Superior temporal gyrus (tissue), 1 donor: Measurements from ENCODE around the gene KCNA10.

Experiments
- DNase-seq: peaks from one replicate; pipeline ENCODE4 v3.0.0-alpha.2; 2016; ENCODE audit errors: extremely low spot score

Gene KCNA10

DNA sequence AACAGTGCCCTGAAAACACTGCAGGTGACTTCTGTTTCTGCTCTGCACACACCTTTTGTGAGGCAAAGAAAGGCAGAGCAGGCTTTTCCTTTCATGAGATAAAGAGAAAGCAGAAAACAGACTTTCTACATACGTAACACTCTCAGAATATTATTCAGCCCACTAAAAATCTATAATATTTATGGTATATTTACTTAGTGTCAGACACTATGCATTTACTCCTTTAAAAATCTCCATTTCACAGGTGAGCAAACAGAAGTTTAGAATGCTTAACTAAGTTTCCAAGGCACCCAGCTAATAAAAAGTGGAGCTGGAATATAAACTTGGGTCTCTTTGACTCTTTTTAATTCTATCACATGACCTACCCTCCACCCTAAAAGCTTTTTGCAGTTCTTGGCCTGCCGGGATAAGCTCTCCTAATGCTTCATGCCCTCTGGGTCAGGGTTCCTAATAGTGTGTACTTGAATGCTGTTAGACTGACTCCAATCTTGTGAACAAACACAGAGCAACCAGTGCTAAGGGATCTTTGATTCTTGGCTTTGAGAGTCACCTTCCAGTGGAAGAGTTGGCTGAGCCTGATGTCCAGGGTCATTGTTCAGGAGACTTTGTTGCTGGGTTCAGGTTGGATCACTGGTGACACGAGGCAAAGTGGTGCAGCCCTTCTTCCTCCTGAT is 40.9 kb downstream of the KCNA10 start:
- no peak for DNase-seq

DNA sequence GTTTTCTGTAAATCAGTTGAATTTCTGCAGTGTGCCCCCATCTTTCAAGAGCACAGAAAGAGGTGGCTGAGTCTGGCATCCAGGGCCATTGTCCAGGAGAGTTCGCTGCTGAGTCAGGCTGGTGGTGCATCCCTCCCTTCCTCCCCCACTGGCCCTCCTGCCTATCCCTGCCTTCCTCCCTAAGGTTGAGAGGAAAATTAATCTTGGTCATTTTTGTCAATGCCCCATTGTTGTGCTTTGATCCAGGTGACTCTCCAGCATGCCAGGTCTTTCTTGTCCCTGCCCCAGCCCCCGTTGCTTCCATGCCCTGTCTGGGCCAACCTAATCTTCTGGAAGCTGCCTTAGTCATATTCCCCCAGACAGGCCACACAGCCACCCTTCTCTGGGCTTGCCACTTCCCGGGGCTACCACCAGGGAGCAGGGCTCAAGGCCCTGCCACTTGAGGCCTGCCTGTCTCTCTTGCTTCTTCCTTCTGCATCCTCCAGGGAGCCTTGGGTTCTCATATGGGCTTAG is 41.5 kb downstream of the KCNA10 start:
- no peak for DNase-seq

DNA sequence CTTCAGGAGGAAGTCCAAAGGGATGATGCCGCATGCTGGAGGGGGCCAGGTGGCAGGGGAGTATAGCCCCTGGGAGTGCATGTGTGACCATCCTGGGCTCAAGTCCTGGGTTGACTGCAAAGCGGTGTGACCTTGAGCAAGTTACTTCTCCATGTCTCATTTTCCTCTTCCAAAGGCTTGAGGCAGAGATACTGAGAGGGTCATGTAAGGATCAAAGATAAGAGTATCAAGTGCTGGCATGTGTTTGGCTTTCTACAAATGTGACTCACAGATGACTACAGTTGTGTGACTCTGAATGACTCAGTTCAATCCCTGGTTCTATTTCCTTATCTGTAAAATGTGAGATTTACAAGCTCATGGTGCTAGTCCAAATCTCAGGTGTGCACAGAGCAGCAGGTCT is 41.9 kb downstream of the KCNA10 start:
- DNase-seq = no peak

DNA sequence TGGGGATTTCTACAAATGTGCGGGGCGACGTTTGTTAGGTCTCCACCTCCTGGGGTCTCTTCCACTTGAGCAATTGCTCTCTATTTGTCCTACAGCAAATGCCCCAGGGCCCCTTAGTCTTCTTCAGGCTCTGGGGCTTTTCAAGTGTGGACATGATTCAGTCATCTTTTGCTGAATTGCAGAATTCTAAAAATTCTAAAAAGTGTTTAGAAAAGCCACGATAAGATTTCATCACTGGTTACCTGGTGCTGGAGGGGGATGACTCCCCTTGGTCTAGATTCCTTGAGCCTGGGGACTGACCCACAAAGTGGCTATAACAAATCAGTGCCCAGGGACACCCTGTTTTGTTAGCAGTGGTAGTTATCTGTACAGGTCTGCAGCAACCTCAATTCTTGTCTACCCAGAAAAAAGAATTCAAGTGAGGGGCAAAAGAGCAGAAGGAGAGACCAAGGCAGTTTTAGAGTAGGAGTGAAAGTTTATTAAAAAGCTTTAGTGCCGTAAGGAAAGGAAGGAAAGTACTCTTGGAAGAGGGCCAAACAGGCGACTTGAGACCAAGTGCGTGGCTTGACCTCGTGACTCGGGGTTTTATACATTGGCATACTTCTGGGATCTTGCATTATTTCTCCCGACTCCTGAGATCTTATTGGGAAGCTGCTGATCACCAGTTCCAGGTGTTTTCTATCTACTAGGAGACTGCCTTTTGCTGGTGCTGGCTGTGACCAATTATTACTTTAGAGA is 42.8 kb downstream of the KCNA10 start:
- no peak for DNase-seq

DNA sequence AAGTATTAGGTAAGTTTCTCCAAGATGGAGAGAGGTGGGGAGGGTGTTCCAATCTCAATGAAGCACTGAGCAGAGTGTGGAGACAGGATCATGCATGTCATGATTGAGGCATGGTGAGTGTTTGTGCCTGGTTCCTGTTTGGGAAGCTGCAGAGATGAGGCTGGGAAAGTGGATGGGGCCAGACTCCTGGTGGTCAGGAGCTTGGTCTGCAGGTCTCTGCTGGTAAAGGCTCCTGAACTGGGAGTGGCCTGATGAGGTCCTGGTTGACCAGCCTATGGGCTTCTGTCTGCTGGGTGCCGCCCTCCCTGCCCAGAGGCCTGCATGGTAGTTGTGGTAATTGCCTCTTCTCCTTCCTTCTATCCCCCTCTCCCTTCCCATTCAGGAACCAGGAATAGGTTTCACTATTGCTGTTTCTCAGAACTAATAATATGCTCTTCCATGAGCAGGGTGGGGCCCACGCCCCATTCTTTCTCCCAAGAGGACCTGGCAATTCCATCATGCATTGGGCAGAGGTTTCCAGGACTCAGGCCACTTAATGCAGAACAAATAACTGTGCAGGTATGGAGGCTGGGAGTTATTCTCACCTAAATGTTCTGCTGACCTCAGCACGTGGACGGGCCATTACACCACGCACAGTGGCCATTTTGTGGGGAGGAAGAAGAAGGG is 43.5 kb downstream of the KCNA10 start:
- DNase-seq = no peak

DNA sequence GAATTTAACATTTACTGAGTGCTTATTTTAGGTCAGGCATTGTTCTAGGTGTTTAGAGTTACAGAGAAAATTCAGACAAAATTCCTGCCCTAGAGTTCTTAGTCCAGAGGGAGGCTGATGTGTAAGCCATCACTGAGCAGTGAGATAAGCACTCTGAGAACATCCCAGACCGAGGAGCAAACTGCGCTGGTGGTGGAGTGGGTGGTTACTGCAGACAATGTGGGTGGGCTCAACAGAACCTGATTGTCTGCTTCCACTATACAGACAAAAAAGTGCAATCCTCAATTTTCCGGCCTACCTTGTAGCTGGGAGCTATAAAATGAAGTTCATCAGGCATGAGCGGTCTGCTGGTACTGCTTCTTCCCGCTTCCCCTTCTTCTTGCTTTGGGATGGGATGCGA is 44.5 kb downstream of the KCNA10 start:
- no peak for DNase-seq

DNA sequence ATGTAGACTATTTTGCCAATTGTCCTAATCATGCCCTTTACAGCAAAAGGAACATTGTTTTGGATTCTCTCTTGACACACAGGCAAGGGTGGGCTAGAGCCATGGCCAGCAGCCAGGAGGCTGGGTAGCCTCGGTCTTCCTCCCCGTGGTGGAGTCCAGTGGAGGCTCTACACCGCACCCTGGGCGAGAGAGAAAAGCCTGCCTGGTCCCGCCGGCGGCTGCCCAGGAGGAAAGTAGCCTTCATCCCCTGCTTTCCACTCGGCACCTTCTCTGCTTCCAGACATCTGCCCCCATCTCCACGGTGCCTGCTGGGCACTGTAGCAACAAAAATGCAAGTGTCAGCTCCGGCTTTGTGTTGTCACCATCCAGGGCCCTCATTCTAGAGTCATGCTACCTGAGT is 46.4 kb downstream of the KCNA10 start:
- no peak for DNase-seq

DNA sequence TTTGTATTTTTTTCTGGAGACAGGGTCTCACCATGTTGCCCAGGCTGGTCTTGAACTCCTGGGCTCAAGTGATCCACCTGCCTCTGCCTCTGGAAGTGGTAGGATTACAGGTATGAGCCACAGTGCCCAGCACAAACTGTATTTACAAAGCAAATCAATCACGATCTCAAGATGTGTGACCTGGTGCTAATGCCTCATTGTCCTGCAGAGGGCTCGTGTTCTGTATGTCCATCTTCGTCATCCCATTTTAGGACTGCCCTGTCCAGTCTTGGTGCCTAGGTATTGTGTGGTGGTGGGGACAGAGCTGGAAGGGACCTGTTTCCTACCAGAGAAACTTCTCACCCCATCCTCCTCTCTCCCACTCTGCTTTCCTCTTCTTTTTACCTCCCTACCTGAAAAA is 47.8 kb downstream of the KCNA10 start:
- no peak for DNase-seq
